SIG-M5 treated with dmso at 0.1 percent for 504 hours (cell line): Measurements from ENCODE around the gene SGTA.
"Not testable (repeated sequence)": the region's sequence is repeated elsewhere in the genome, so short reads cannot be mapped to it uniquely, and the experiment has no call there.

Experiments
- DNase-seq: peaks from one replicate; lab custom pipeline; 2025; ENCODE audit not compliant: unreplicated experiment; lab: John Stamatoyannopoulos, UW

Gene SGTA

DNA sequence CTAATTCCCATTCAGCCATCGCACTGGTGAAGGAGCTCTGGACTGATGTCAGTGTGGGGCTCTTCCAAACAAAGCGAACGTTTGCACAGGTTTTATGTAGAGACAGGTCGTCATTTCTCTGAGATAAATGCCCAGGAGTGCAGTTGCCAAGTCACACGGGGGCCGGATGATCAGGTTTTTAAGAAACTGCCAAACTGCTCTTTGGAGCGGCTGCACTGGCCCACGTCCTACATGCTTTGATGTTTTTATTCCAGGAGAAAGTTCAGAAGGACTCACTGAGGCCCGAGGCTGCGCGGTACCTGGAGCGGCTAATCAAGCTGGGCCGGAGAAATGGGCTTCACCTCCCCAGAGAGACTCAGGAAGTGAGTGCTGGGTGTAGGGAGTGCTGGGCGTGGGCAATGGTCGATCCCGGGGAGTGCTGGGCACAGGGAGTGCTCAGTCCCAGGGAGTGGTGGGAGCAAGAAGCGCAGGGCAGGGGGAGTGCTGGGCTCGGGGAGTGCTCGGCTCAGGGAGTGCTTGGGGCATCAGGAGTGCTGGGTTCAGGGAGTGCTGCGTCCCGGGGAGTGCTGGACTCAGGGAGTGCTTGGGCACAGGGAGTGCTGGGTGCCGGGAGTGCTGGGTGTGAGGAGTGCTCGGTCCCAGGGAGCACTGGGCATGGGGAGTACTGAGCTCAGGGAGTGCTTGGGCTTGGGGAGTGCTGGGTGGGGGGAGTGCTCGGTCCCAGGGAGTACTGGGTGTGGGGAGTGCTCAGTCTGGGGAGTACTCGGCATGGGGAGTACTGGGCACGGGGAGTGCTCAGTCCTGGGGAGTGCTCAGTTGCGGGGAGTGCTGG, 13.0 kb upstream of the SGTA start:
- DNase-seq: no peak

DNA sequence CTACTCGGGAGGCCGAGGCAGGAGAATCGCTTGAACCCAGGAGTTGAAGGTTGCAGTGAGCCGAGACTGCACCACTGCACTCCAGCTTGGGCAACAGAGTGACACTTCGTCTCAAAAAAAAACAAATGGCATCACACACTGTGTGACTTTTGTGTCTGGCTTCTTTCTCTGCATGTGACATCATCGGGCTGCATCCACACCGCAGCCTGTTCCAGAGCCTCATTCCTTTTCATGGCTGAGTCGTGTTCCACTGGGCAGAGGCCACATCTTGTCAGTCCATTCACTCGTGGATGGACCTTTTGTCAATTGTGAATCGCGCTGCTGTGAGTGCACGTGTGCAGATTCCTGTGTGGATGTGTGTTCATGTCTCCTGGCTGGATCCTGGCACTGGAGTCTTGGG, 10.5 kb upstream of the SGTA start:
- DNase-seq: no peak

DNA sequence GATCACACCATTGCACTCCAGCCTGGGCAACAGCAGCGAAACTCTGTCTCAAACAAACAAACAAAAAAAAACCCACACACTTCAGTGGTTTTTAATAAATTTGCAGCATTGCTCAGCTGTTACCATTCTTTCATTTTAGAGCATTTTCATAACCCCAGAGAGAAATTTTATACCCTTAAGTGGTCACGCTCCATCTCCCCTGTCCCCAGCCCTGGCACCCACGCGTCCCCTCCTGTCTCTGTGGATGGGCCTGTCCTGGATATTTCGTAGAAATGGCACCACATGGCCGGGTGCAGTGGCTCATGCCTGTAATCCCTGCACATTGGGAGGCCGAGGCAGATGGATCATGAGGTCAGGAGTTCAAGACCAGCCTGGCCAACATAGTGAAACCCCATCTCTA, 10.1 kb upstream of the SGTA start:
- DNase-seq: no peak

DNA sequence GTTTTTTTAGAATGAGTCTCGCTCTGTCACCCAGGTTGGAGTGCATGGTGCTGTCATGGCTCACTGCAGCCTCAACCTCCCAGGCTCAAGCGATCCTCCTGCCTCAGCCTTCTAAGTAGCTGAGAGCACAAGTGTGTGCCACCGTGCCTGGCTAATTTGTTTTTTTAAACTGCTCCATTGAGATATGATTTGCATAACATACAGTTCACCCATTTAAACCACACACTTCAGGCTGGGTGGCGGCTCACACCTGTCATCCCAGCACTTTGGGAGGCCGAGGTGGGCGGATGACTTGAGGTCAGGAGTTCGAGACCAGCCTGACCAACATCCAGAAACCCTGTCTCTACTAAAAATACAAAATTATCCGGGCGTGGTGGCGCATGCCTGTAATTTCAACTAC, 9.6 kb upstream of the SGTA start:
- DNase-seq: not testable (repeated sequence)

DNA sequence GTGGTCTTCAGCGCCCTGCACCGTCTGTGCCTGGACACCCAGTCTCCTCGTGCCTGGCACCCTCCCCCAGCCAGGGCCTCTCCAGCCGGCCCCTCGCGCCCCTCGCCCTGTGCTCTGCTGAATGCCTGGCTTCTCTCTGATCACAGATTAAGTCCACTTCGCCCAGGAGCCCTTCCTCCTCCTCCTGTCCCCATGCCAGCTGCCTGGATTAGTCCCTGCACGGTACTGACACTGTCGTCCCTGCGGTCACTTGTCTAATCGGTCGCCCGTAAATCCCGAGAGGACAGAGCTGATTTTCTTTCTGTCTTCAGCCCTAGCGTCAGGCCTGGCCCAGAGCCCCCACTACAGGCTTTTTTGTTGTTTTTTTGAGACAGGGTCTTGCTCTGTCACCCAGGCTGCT, 8.8 kb upstream of the SGTA start:
- DNase-seq: no peak

DNA sequence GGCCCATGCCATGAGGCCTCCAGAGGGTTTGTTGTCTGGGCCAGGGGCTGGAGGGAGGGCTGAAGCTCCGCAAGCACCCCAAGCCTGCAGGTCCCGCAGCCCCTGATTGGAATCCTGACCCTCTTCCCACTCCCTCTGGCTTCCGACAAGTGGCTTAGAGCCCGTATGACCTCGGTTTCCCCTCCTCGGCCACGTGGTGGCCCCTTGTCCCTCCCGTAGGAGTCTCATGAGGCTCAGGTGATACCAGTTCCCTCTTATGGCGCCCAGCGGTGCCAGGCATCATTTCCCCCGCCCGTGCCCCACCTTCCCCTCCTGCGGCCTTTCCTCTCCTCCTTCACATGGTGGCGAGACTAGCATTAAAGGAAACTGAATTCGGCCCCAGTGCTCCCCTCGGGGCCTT, 8.4 kb upstream of the SGTA start:
- DNase-seq: no peak

DNA sequence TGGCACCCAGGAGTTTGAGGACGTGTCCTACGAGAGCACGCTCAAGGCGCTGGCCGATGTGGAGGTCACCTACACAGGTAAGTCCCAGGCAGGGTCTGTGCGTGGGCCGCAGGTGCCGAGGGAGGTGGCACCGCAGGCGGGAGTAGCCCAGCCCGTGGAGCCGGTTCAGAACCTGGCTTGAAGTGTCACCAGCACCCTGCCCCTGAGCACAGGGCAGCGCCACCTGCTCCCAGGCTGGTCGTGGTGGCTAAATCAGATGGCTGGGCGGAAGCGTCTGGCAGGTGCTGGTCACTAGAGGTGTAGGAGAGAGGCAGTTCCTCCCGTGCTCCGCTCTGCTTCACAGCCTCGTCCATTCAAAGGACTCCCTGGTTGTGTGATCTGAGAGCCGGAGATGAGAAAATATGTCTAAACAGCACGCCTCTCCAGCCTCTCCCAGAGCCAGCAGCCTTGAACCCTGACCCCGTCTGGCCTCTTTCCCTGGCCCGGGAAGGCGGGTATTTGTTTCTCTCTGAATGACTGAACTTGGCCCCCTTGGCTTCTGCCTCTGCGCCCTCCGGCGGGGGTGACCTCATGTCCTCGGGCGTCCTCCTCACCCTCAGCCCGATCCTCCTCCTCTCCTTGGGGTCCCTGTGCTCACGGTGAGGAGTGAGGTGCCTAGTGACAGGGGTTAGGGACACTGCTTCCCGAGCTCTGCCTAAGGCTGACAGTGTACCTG, 7.6 kb upstream of the SGTA start:
- DNase-seq: no peak

DNA sequence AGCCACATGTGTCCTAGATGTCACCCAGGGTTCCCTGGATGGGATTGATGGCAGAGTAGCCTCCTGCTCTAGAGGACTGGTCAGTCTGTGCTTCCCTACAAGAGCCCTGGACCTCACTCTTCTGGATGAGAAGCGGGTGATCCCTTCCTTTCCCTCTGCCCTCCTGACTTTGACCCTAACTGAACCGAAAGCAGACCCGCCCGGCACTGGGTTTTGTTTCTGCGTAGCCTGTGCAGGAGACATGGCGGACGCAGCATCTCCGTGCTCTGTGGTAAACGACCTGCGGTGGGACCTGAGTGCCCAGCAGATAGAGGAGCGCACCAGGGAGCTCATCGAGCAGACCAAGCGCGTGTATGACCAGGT, 7.1 kb upstream of the SGTA start:
- DNase-seq: no peak

DNA sequence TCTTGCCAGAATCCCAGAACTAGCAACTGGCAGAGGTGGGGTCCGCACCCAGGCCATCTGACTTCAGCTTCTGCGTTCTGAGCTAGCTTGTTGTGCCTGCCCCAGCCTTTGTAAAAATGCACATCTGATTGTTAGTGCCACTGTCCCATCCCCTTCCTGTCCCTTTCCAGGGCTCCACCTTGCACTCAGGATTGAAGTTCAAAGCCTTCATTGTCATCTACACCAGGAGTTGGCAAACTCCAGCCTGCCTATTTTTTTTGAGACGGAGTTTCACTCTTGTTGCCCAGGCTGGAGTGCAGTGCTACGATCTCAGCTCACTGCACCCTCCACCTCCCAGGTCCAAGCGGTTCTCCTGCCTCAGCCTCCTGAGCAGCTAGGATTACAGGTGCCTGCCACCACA, 5.2 kb upstream of the SGTA start:
- no peak for DNase-seq

DNA sequence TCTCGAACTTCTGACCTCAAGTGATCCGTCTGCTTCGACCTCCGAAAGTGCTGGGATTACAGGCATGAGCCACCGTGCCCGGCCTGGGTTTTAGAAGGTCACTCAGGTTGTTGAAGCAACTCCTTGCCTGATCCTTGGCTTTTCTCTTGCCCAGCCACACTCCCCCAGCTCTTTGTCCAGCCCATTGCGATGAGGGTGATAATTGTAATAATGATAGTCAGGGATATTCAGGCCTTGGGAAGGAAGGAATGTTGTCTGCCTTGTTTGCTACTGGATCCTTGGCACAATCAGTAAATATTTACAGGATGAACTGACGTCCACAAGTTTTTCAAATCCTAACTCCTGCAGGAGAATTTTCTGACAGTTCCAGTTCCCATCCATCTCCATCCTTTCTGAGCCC, 4.0 kb upstream of the SGTA start:
- no peak for DNase-seq

DNA sequence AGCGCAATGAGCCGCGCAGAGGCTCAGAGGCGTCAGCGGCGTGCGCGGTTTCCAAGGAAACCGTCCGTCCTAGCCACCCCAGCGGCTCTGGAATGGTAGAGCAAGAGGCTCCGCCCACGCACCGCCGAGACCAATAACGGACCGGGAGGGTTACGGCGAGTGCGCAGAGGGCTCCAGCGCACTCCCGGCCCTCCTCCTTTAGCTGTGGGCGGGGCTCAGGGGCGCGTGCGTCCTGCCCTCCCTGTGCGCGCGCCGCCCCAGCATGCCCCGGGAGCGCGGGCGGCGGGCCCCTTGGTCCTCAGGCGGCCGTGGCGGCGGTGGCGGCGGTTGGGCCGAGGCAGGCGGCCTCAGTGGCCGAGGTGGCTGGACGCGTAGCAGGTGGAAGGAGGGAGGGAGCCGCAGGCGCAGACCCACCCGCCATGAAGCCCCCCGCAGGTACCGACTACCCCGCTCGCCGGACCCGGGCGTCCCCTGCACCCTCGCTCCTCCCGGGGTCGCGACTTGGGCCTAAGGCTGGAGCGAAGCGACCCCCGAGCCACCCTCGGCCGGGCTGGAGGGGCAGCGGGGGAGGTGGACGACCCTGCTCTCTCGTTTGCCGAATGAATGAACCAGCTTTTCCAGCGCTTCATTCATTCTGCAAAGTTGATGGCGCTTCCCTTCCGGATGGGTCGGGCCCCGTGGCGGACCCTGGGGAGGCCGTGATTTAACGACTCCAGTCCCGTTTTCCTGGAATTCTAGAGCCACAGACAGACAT, 2.3 kb upstream of the SGTA start, which contains the start of gene THOP1:
Gene THOP1, plus strand, starts transcription at position 260 of the 754 bp plus-strand sequence. Its CDS starts 160 bp downstream, at position 420.
- peak; percentile 96 for DNase-seq

DNA sequence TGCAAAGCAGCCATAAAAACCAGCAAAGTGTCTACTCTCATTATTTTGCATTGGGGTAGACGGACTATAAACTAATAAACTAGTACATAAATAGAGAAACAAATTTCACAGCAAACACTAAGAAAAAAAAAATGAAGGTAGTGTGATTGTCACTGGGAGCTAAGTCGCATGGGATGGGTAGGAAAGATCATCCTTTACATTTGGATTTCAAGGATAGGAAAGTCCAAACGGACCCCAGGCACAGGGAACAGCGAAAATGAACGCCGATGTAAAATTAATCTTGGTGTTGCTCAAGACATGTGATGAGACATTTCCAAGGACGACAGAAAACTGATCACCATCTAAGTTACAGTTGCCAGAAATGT, 690 bp upstream of the SGTA start:
- DNase-seq: no peak

DNA sequence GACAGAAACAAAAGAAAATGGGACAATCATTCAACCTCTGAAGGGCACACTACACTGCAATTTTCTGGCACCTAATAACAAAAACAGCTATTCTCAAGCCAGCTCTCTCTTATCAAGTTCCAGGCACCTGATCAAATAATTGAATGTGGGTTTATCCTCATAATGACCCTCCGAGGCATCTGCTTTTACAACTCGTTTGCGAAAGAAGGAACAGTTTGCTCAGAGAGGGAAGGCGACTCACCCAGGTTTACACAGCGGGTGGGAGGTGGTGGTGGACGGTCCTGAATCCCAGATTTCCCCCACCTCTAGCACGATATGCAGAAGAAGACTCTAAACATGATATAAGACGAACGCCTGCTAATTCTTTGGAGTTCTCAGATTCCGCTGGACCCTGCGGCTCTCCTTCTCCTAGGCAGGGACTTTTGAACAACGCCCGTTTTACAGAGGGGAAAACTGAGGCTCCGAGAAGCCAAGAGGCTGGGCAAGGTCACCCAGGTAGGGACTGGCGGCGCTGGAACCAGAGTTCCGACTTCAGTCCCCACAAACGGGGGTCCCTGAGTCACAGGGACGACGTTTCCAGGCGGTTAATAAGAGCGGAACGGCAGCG, 641 bp downstream of the SGTA start:
- DNase-seq: no peak

DNA sequence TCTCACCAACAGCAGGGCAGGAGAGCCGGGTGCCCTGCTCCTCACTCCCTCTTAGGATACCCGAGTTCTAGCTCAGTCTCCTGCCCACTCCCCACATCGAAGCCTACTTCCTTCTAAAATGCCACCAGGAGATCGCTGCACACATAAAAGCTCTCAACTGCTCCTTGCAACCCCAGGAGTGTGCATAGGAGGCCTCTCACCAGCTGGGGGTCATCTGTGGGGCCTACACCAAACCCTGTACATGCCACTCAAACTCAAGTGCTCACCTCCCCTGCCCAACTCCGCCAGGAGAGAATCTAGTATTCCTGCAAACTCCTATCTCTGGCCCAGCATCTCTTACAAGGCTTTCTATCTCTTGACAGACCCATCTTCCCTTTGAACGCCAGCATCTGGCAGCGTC, 2.8 kb downstream of the SGTA start:
- no peak for DNase-seq

DNA sequence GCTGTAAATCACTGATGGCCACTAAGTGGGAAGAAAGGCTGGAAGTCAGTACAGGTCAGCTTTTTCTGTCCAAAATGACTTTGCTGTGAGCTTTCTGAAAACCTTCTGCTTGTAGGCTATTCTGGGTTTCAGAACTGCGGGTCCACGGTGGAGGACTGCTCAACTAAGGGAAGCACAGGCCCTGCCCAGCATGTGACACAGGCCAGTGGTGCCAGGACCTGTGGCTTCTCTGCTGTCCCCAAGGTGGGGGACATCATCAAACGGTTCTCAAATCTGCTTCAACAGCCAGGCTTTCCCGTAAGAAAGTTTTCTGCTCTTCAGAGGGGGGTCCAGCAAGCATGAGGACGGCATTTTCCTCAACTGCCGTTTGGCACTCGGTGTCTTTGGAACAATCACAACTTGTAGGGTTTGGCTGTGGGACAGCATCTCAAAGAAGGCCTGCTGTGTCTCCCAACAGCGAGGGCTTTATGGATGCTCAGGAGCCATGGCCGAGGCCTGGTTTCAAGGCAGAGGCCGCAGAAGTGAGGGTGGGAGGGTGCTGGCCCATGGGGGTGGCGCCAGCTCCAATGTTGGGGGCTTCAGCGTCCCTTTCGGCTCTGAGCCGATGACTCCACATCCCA, 3.8 kb downstream of the SGTA start:
- no peak for DNase-seq

DNA sequence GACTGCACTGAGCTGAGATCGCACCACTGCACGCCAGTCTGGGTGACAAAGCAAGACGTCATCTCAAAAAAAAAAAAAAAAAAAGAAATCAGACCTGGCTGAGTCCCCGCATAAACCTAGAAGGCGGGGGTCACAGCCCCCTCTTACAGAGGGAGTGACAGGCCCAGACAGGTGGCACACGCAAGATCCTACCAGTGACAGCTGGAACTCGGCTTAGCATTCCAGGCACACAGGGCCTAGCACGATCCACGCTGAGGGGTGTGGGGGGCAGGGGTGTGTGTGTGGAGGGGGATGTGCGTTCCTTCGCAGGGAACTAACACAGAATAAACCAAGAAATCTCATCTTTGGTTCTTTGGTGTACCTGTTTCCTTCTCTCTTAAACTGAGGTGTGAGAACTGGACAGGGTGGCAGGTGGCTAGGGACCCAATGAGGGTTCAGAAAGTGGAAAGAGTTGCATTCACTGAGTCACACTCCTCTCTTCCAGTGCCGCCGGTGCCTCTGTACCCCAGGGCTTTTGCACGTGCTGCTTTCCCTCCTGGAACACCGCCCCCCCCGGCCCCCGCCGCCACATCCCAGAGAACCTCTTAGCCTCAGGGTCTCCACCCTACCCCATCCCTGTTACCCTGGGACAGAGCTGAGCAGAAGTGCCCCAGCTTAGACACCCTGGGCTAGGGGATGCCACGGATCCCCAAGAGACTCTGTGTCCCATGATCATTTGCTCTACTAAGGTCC, 5.0 kb downstream of the SGTA start:
- DNase-seq: no peak

DNA sequence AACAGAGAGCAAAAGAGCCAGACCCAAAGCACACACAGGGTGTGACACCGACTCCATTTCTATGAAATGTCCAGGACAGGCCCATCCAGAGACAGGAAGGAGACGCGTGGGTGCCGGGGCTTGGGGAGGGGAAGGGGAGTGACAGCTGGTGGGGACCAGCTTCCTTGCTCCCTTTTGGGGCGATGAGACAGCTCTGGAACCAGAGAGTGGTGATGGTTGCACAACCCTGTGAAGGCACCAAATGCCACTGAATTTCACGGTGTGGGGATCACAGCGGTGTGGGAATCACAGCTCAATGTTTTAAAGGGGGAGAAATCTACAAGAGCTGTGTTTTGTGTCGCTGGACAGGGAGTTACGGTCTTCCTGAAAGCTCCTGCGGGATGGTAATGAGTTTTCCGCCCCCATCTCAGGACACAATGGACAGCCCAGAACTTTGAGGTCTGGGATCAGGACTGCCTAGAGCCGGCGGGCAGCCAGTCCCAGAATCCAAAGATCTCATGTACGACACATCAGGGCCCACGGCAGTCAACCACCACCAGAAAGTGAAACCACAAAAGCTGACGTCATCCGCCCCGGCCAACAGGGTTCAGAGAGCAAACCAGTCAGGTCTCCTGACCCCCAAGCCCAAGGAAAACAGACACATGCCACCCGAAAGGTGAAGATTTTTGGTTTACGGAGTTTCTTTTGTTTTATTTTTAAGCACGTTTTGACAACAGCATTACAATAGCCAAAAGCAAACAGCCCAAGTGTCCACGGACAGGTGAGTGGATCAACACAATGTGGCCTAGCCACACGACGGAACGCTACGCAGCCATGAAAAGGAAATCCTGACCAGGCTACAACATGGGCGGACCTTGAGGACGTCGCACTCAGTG, 7.3 kb downstream of the SGTA start:
- DNase-seq: no peak

DNA sequence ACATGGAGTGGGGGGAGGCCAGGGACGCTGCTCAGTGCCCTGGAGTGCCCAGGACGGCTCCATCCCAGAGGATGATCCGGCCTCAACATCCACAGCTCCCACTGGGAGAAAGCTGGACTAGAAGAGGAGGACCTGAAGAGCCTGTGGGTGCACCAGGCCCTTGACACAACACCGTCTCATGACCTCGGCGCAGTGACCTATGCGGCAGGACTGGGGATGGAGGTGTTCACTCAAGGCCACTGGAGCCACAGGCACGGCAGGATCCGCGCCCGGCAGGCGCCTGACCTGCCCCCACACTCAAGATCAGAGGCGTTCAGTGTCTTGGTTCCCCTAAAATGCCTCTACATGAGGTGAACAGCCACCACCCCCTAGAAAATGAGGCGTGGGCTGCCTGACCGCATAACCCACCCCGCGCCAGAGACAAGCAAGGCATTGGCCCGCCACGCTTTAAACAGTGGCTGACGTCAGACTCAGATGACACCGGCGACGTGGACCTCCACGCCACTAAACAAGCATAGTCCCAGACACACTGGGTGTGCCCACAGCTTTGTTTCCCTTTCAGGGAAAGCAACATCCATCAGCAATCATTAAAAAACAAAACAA, 8.0 kb downstream of the SGTA start:
- DNase-seq: no peak

DNA sequence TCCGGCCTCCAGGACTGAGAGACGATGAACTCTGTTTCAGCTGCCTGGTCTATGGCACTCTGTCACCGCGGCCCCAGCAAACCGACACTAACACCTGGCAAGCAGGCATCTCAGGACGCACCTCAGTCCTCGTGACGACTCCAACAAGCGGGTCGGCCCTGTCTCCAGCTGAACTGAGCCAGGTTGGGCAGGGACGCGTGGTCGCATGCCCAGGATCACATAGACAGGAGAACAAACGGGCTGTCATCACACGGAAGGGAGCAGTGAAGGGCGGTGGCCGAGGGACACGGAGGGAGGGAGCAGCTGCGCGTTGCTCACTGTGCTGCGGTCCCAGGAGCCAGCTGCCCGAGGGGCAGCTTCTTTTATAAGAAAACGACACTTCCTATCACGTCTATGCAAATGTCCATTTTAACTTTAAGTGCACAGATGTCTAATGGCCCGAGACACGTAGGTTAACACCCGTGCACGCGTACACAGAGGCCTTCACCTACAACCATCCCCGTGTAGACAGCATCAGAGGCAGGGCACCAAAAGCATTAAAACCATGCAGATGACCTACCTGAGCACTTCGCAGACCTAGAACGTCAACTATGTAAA, 8.9 kb downstream of the SGTA start:
- DNase-seq: no peak
